Activated CD8-positive, alpha-beta memory T cell treated with anti-CD3 and anti-CD28 coated beads for 48 hours (primary cell): ENCODE results near the gene APLF.
"Not testable (repeated sequence)": the region's sequence is repeated elsewhere in the genome, so short reads cannot be mapped to it uniquely, and the experiment has no call there.

Experiments
- DNase-seq, 3 experiments: peaks; one replicate each; pipeline ENCODE4 v3.0.0-alpha.2; 2020; ENCODE audit warnings: low read depth in 2 of 3, low spot score in 2 of 3

APLF gene

DNA sequence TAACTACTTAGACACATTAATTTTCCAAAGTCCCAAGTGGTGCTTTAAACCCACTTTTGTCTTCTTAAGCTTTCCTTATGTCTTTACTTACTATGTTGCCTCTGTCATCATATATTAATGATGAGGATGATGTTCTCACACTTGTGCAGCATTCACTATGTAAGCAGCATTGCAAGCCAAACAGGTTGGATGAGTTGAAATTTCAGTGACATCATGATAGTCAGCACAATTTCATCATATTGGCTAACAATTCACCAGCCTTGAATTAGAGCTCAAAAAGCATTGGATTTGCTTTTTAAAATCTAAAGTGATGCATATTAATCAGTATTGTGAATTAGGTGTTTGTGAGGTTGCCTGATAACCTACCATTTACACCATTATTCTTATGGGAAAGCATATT is 7.7 kb downstream of the APLF start:
- DNase-seq: no peak

DNA sequence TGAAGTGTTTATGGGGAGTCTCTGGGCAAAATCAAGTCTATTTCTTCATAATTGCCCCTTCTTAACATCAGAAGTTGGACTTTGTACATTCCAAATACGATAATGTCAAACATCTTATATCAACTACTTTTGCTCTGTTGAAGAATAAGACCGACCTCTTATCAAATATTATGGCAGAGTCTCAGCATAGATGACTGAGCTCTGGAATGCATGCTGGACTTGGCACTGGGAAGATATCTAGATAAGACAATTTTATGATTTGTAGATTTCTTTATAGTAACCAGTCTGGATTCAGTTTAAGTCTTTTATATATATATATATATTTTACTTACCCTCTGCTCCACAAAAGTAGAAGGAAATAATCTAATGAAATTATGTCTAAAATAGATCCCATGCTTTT is 8.2 kb downstream of the APLF start:
- DNase-seq: no peak

GRCh38 chr2:68476454-68476853 is 9.1 kb downstream of the APLF start:
- no peak for DNase-seq

GRCh38 chr2:68478688-68479087 is 11.3 kb downstream of the APLF start:
- no peak for DNase-seq

DNA sequence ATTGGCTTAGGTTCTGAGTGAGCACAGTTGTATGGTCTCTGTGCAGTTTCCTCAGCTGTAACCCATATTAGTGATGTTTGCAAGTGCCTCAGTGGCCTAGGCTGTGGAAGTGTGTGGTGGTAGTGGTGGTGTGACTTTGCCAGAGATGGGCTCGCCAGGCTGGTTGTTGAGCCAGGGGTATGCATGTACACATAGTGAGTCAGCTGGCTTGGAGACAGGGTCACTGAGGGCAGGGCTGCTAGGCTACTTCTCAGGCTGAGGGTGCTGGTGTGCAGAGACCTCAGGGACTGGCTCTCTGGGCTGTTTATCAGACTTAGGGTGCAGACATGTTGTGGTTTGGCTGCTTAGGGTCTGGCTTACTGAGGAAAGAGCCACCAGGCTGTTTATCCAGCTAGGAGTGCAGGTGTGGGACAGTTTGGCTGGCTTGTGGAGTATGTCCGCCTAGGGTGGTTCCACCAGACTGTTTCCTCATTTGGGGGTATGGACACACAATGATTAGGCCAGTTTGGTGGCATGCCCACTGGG is 15.0 kb downstream of the APLF start:
- no peak for DNase-seq

DNA sequence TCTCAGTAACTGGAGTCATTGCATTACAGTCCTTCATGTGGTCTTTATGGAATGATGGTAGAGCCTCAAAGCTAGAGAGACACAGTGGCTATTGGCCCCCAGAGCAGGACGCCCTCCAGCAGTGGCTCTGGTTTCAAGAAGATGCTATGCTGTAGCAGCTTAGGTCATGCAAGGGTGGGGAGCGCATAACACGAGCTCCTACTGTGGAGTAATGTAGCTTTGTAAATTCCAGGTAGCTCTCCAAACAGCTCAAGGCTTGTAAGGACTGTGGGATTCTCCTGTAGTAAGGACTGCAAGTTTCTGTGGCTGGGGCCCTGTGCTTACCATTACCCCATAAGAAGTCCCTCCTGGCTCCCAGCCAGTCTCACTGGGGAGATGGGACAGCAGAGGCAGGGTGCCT is 15.6 kb downstream of the APLF start:
- DNase-seq: no peak

DNA sequence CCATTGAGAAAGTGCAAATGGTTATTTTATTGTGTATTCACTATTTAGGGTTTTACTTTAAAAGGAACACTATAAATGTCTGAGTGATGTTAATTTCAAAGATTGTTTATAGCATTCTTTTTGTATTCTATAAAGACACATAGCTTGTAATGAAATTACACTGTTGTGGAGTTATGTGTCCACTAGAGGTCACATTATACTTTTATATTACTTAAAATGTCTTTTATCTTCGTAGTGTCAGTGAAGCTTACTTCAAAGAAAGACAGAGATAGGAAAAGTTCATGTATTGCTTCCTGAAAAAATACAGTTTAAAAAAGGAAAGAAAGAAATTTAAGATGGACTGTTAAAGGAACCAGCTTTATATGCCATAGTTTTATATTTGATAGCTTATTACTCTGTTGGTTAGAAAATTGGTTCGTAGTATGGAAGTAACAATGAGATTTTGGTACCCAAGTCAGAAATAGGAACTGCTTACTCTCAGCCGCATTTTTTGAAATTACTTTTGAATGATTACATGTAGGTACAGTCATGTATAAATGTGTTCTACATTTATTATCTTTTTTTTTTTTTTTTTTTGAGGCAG is 20.5 kb downstream of the APLF start:
- no peak for DNase-seq

DNA sequence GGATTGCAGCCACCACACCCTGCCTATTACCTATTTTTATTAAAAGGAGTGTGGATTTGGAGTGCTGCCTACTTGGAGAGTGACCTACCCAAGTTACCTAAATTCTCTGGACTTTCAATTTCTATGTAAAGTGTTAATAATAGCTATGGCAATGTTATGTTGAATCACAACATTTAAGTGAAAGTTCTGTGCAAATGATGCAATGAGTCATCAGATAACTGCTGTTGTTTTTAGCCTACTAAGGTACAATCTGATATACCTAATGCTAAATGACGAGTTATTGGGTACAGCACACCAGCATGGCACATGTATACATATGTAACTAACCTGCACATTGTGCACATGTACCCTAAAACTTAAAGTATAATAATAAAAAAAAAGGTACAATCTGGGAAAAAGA is 21.2 kb downstream of the APLF start:
- DNase-seq: not testable (repeated sequence)

- no peak for DNase-seq
Observed at GRCh38 chr2:68489282-68489681, 21.9 kb downstream of the APLF start.

- DNase-seq: no peak
Observed at GRCh38 chr2:68491582-68491981, 24.2 kb downstream of the APLF start.

DNA sequence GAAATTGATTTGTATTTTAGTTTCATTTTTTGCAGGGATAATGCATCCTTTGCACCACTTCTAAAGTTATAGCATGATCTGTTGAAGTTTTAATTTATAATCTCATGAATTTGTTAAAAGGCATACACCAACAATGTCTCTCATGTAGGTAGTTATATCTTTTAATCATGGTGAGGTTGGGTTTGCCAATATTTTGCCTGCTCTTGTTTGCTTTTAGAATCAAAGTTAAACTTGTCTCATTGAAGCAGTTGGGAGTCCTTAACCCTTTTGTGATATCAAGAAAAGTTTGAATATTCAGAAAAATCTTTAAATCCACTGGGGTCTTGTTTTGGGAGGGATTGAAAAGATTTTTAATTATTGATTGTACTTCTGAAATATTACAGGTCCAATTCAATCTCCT is 31.7 kb downstream of the APLF start:
- DNase-seq: no peak

- DNase-seq: no peak
Observed at GRCh38 chr2:68500649-68501048, 33.3 kb downstream of the APLF start.

GRCh38 chr2:68501768-68502167 is 34.4 kb downstream of the APLF start:
- DNase-seq: no peak

GRCh38 chr2:68505603-68506159 is 38.3 kb downstream of the APLF start:
- no peak for DNase-seq

GRCh38 chr2:68506170-68506569 is 38.8 kb downstream of the APLF start:
- DNase-seq: no peak

DNA sequence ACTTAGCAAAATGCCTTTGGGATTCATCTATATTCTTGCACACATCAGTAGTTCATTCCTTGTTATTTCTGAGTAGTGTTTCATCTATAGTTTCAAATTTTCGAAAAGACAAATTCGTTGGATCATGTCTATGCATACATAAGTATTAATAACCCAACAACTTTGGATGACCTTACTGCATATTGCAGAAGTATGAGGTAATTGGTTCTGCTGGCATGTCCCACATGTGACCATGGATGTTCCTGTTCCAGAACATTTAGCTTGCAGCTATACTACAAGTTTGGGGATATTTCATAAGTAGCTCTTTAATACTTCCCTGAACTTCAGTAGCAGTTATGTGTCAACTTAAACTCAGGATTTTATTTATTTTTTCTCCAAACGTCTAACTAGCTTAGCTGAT is 44.9 kb downstream of the APLF start:
- no peak for DNase-seq

DNA sequence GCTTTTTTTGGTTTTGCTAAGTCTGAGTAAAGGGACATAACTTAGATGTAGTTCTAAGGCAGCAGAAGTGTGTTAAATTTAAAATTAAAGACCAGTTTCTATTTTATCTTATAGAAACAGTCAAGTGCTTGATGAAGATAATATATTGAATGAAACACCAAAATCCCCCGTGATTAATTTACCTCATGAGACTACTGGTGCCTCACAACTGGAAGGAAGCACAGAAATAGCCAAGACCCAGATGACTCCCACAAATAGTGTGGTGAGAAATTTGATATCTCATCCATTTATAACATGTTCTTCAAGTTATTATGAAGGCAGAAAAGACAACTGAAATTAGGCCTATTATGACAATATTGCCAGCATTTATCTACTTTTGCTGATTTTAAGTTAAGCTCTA is 45.6 kb downstream of the APLF start:
- no peak for DNase-seq

GRCh38 chr2:68514316-68514929 is 47.0 kb downstream of the APLF start:
- no peak for DNase-seq

- no peak for DNase-seq
Observed at GRCh38 chr2:68516051-68516955, 48.9 kb downstream of the APLF start.

DNA sequence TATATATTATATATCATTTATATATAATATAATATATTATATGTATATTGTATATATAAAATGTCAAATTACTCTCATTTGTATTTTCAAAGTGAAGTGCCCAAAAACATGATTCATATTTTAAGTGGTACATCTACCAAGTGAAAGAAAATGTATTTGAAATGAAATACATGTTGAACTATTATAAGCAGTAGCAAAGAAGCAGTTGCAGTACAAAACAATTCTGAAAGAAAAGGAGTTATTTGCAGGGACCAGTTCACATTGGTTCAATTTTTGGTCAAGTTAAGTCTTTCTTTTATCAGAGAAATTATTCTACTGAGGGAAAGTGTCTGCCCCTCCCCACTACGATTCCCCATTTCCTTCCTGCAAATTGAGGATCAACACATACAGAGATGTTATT is 51.9 kb downstream of the APLF start:
- no peak for DNase-seq

DNA sequence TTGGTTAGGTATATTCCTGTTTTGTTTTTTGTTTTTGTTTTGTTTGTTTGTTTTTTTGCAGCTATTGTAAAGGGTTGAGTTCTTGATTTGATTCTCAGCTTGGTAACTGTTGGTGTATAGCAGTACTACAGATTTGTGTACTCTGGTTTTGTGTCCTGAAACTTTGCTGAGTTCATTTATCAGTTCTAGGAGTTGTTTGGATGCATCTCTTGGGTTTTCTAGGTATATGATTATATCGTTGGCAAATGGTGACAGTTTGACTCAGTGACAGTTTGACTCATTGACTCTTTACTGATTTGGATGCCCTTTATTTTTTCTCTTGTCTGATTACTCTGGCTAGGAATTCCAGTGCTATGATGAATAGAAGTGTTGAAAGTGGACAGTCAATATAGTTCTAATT is 53.7 kb downstream of the APLF start:
- no peak for DNase-seq

DNA sequence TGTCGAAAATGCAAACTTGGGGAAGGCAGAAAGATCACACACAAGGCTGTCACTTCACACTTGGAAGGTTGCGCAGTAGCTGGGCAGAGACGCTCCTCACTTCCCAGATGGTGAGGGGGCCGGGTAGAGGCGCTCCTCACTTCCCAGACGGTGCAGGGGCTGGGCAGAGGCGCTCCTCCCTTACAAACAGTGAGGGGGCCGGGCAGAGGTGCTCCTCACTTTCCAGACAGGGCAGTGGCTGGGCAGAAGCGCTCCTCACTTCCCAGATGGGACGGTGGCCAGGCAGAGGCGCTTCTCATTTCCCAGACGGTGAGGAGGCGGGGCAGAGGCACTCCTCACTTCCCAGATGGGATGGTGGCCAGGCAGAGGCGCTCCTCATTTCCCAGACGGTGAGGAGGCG is 59.6 kb downstream of the APLF start:
- not testable (repeated sequence) for DNase-seq
